ENCODE results near the gene SNORC. TPM values are rescaled to one million over a fixed set of nuclear protein-coding genes. Genes with fewer than 3 reads are reported as not detected.

SNORC gene
- total RNA-seq, 4 donors from 2014 or later: 0.24 to 0.79 (median 0.40) TPM

DNA sequence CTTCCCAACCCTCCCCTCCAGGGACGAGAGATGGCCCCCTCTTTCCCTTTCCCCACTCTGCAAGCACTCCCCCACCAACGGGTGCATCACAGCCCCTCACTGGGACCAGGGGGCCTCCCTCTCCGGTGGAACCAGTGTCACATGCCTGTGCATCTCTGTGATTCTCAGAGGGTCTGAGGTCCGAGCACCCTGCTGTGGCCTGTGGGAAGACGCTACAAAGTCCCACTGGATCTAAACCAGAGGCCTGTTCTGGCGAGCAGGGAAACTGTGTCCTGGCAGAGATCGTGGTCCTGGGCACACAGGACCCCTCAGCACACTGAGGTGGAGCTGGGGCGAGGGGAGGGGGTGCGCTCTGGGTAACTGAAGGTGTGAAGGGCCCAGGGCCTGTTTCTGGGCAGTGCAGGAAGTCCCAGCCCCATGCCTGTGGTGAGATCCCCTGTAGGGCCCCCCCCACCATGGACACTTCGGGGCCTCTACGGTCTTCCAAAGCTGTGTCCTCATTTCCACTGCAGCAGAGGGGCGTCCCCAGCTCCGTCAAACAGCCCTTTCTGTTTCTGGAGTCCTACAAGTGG, 8.0 kb downstream of the SNORC start:
- TF ChIP-seq CTCF (IDR thresholded peaks at IDR 0.05): no peak
- no peak for ATAC-seq (ENCODE audit: low FRiP score)
- DNase-seq (ENCODE audit: low spot score): no peak

DNA sequence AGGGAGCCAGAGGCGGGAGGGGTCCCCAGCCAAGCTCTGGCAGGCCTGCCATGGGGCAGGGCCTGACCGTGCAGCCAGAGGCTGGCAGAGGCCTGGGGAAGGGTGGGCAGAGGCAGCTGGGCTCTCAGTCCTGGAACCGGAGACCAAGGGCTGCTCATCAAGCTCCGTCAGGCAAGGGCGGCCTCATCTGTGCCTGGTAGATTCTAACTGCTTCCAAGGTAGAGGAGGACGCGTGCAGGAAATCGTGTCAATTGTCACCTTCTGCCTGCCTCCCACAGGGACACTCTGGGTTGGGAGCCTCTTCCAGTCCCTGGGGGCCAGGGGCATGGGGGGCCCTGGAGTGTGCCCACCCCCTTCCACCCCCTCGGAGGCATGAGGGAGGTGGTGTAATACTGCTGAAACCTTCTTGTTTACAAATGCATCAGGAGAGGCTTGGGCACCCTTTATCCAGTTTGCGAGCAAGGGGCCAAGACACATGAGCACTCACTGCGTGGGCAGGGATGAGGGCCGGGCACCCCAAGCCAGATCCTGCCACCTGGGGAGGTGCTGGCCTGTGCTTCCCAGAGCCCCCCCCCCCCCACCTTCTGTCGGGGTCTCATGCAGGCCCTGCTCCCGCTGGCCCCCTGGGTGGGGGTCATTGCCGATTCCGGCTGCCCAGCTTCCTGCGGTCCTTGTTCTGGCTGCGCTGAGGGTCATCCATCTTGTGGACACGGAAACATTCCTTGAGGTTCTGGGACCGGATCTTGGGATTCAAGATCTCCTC, 9.0 kb downstream of the SNORC start:
- no peak for TF ChIP-seq CTCF (IDR thresholded peaks at IDR 0.05)
- DNase-seq (ENCODE audit: low spot score): no peak
- no peak for ATAC-seq (ENCODE audit: low FRiP score)

DNA sequence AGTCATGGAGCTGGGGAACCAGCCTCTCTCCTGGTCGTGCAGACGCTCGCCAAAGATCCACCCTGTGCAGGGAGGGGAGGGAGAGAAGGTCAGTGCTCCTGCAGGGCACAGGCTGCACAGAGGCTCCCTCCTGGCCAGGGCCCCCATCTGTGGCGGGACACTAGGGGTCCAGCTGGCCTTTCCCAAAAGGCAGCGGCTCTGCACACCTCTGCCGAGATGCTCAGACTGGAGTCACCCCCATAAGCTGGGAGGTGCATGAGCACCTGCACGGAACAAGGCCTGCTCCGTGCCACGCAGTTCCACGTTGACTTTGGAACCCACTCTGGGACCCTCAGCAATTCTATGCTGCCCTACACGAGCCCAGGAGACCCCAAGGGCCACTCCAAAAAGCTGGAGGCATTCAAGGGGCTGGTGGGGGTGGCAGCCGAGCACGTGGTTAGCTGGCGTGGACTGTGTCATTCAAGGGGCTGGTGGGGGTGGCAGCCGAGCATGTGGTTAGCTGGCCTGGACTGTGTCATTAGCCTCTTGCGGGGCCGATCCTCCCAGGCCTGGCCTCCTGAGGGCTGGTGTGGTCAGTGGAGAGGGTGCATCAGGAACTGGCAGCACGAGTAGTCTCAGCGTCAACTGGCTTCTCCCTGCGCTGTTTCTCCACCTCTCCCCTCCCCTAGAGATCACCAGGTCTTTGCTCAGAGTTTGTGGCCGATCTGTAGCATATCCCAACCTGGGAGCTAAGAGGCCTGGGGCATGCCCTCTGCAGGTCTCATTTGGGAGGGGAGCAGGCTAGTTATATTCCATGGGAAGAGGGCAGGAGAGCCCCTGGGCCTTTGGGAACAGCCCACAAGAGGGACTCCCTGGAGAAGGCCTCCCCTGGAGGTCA, 9.8 kb downstream of the SNORC start:
- TF ChIP-seq CTCF (IDR thresholded peaks at IDR 0.05): no peak
- no peak for ATAC-seq (ENCODE audit: low FRiP score)
- DNase-seq (ENCODE audit: low spot score): no peak

- TF ChIP-seq CTCF (IDR thresholded peaks at IDR 0.05): no peak
- DNase-seq (ENCODE audit: low spot score): no peak
Observed at GRCh38 chr2:232880764-232881351, 10.8 kb downstream of the SNORC start.

GRCh38 chr2:232882085-232882484, 12.0 kb downstream of the SNORC start:
- DNase-seq (ENCODE audit: low spot score) (no peak), ATAC-seq (ENCODE audit: low FRiP score) (no peak)

More at GRCh38 chr2:232880764-232881351, 10.8 kb downstream of the SNORC start:
- no peak for ATAC-seq (ENCODE audit: low FRiP score)

More at GRCh38 chr2:232882085-232882484, 12.0 kb downstream of the SNORC start:
- no peak for TF ChIP-seq CTCF (IDR thresholded peaks at IDR 0.05)
